Measurements from ENCODE around the gene PIK3AP1. TPM values are rescaled to one million over a fixed set of nuclear protein-coding genes. Genes with fewer than 3 reads are reported as not detected.

The PIK3AP1 gene
- polyA plus RNA-seq, 1 experiment = 0.04 TPM

DNA sequence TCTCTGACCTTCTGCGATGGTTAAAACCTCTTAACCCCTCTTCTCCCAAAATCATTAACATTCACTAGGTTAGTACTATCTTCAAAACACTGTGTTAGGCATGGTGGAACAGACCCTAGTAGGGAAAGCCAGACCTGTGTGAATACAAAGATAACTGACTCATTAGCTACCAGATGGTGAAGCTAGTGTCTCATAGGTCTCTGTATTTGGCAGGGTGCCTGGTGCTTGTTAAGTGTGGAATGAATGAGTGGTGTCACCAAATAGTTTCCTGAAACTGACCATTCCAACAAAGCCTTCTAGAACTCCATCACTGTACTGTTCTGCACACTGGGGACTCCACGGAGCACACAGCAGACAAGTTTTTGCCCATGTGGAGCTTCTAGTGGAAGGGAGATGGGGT is 105.8 kb downstream of the PIK3AP1 start:
- TF ChIP-seq, protein P1, sequence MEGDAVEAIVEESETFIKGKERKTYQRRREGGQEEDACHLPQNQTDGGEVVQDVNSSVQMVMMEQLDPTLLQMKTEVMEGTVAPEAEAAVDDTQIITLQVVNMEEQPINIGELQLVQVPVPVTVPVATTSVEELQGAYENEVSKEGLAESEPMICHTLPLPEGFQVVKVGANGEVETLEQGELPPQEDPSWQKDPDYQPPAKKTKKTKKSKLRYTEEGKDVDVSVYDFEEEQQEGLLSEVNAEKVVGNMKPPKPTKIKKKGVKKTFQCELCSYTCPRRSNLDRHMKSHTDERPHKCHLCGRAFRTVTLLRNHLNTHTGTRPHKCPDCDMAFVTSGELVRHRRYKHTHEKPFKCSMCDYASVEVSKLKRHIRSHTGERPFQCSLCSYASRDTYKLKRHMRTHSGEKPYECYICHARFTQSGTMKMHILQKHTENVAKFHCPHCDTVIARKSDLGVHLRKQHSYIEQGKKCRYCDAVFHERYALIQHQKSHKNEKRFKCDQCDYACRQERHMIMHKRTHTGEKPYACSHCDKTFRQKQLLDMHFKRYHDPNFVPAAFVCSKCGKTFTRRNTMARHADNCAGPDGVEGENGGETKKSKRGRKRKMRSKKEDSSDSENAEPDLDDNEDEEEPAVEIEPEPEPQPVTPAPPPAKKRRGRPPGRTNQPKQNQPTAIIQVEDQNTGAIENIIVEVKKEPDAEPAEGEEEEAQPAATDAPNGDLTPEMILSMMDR (IDR thresholded peaks at IDR 0.05; ENCODE audit: insufficient read depth, low read depth, low read length) = no peak
- Histone ChIP-seq H3K36me3 (ENCODE audit: control insufficient read depth, insufficient read depth, low read length) (no peaks in the 10 kb centered on the region), H3K27me3 (ENCODE audit: control insufficient read depth, insufficient read depth, low read length) (no peaks in the 10 kb centered on the region), H3K4me3 (ENCODE audit: low read depth, low read length) (no peak overlapping the region)
- ChIA-PET POLR2A (no interaction called here), CTCF (no interaction called here)
- peak; percentile 63 for DNase-seq (ENCODE audit: low read depth)

DNA sequence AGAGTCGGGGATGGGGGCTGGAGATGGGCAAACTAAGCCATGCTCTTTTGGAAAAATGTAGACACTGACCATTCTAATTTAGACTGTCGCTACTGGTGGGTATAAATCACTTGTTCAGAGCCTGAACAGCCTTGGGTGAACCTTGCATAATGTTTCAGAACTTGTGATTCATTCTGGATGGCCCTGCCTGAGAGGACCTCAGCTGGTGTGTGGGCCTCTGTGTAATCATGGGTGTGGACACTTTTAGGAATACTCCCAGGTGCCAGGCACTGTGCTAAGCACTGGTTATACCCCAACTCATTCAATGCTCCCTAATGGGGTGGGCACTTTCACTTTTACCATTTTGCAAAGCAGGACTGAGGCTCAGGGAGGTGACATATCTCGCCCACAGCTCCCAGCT is 106.7 kb downstream of the PIK3AP1 start:
- Histone ChIP-seq H3K27me3 (ENCODE audit: control insufficient read depth, insufficient read depth, low read length) (no peaks in the 10 kb centered on the region), H3K36me3 (ENCODE audit: control insufficient read depth, insufficient read depth, low read length) (no peaks in the 10 kb centered on the region), H3K4me3 (ENCODE audit: low read depth, low read length) (no peak overlapping the region)
- POLR2A ChIA-PET = no interaction called here
- TF ChIP-seq, protein P1 (IDR thresholded peaks at IDR 0.05; ENCODE audit: insufficient read depth, low read depth, low read length) = no peak
- CTCF ChIA-PET = no interaction called here
- DNase-seq (ENCODE audit: low read depth) = no peak

- no peak for DNase-seq (ENCODE audit: low read depth)
- no peak overlapping the region for H3K4me3 ChIP-seq (ENCODE audit: low read depth, low read length)
- no peaks in the 10 kb centered on the region for H3K36me3 ChIP-seq (ENCODE audit: control insufficient read depth, insufficient read depth, low read length)
- TF ChIP-seq, protein P1 (IDR thresholded peaks at IDR 0.05; ENCODE audit: insufficient read depth, low read depth, low read length) = no peak
- POLR2A ChIA-PET = no interaction called here
- H3K27me3 ChIP-seq (ENCODE audit: control insufficient read depth, insufficient read depth, low read length) = no peaks in the 10 kb centered on the region
- CTCF ChIA-PET = no interaction called here
Measured at GRCh38 chr10:96612055-96612830, 108.1 kb downstream of the PIK3AP1 start.

DNA sequence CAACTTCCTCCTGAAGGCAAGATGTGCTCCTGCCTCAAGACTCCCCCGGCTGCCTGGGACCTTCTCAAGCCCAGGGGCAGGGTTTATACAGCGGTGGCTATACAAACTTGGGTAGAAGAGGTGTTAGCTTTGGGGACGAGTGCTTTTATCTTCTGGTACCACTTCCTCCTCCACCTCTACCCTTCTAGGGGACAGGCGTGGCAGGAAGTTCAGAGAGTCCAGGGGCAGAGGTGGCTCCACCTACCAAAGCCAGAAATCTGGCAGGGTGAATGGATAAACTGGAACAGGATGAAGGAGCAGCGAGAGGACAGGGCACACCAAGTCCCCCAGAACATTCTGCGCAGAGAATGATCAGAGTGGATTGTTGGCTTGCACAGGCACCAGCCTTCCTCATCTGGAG is 109.5 kb downstream of the PIK3AP1 start:
- CTCF ChIA-PET = interaction anchor here (0.6 kb wide), 1 partner anchor 952 kb away, joined by 3 read pairs; no protein-coding TSS in a partner anchor
- H3K36me3 ChIP-seq (ENCODE audit: control insufficient read depth, insufficient read depth, low read length) = no peaks in the 10 kb centered on the region
- POLR2A ChIA-PET = no interaction called here
- no peak overlapping the region for H3K4me3 ChIP-seq (ENCODE audit: low read depth, low read length)
- TF ChIP-seq, protein P1 (IDR thresholded peaks at IDR 0.05; ENCODE audit: insufficient read depth, low read depth, low read length) = no peak
- H3K27me3 ChIP-seq (ENCODE audit: control insufficient read depth, insufficient read depth, low read length) = no peaks in the 10 kb centered on the region
- no peak for DNase-seq (ENCODE audit: low read depth)

GRCh38 chr10:96609510-96609909 is 110.8 kb downstream of the PIK3AP1 start:
- ChIA-PET POLR2A (no interaction called here), CTCF (no interaction called here)
- no peaks in the 10 kb centered on the region for H3K36me3 ChIP-seq (ENCODE audit: control insufficient read depth, insufficient read depth, low read length)
- no peak for DNase-seq (ENCODE audit: low read depth)
- TF ChIP-seq, protein P1 (IDR thresholded peaks at IDR 0.05; ENCODE audit: insufficient read depth, low read depth, low read length) = no peak
- H3K27me3 ChIP-seq (ENCODE audit: control insufficient read depth, insufficient read depth, low read length) = no peaks in the 10 kb centered on the region
- H3K4me3 ChIP-seq (ENCODE audit: low read depth, low read length) = no peak overlapping the region
